HG03025 (cell line): ENCODE data around the gene ZNF682.
"Not testable (repeated sequence)": the region's sequence is repeated elsewhere in the genome, so short reads cannot be mapped to it uniquely, and the experiment has no call there.

ENCODE experiments used
- ATAC-seq: cut with Tn5 transposase; IDR thresholded peaks from one replicate; pipeline ENCODE4 v1.9.1; 2021; ENCODE audit warnings: mild to moderate bottlenecking, moderate library complexity; ENCODE audit not compliant: unreplicated experiment, low FRiP score

ZNF682 gene

DNA sequence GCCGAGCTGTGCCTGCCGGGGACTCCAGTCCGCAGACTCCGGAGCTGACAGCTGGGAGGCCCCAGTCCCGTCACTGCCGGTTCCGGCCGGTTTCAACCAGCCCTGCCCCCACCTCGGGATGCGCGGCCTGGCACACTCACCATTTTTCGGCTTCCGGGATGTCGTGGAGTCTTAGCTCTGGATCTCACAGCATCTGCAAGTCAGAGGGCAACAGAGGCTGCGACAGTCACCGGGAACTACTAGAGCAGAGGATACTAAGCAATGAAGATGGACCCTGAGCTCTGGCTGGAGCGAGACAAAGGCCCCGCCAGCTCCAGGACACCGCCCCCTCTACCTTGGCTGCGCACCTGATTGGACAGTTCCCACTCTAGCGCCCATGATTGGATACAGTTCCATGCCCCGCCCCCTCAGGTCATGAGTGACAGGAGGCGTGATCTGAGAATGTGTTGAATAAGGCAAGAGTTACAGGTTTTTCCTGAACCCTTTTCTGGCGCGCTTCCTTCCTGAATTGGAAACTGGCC lies at the start of gene ZNF682:
Gene ZNF682, minus strand, starts transcription at position 303 of the 521 bp plus-strand sequence. Its CDS starts 160 bp downstream, at position 143.
- peak; percentile 82 for ATAC-seq

DNA sequence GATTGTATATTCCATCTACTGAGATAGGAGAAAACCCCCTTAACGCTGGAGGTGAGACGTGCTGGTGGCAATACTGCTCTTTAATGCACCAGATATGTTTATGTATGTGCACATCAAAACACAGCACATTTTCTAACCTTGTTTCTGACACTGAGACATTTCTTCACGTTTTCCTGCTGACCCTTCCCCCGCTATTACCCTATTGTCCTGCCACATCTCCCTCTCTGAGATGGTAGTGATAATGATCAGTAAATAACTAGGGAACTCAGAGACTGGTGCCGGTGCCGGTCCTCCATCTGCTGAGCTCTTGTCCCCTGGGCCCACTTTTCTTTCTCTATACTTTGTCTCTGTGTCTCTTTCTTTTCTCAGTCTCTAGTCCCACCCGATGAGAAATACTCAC lies 43.6 kb upstream of the ZNF682 start:
- not testable (repeated sequence) for ATAC-seq

- ATAC-seq = not testable (repeated sequence)
Observed at GRCh38 chr19:20082232-20082833, 43.0 kb upstream of the ZNF682 start.

DNA sequence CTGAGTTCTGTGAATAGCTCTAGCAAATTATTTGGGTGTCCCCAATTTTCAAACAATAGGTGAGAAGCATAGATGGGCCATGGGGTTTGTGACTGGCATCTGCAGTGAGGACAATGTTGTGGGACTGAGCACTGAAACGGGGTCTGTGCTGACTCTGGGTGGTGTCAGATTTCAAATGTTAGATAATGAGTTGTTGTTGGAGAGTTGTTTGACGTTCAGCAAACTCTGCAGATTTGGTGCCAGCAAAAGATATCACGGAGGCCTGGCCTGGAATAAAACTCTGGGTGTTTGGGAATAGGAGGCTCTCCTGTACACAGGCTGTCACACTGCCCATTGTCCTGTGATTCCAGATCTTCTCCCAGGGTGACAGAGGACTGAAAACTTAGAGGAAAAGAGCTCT lies 41.4 kb upstream of the ZNF682 start:
- ATAC-seq = no peak

GRCh38 chr19:20079476-20079875 lies 40.2 kb upstream of the ZNF682 start:
- ATAC-seq = no peak

- no peak for ATAC-seq
Observed at GRCh38 chr19:20078581-20079031, 39.3 kb upstream of the ZNF682 start.

GRCh38 chr19:20077791-20078463 lies 38.6 kb upstream of the ZNF682 start, which contains the start of gene ZNF90:
TSS of gene ZNF90 (plus strand) at chr19:20078000. CDS start at chr19:20078133, 133 bp downstream.
- ATAC-seq = peak; percentile 66

DNA sequence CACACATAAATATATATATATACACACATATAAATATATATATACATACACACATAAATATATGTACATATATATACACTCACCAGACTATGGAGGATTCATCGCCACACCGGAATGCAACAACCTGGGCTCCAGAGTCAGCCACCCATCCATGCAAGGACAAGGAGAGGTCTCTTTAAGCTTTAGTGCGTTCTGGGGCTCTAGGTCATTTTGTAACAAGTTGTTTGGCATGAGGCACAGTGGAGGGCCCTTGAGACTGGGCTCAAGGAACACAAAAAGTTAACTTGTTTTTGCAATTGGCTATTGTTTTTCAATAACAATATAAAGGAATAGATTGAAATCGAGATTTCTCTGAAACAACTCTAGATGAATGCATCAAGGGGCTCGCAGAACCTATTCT lies 33.6 kb upstream of the ZNF682 start:
- no peak for ATAC-seq

- ATAC-seq = no peak
Observed at GRCh38 chr19:20070691-20071090, 31.4 kb upstream of the ZNF682 start.

GRCh38 chr19:20068559-20068958 lies 29.3 kb upstream of the ZNF682 start:
- ATAC-seq = not testable (repeated sequence)

DNA sequence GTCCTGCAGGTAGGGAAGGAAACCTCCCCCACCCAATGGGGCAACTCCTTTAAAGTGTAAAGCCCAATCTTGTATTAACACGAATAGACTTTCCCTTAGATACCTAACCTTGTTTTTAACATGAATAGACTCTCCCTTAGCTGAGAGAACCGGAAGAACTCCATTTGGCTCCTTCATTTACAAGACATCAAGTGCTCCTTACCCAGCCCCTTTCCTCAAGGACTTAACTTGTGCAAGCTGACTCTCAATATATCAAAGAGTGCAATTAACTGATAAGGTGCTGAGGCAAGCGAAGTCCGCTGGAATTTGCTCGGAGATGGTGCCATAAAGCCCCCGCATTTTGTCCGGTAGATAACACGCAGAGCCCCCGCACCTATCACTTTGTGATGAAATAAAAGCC lies 28.6 kb upstream of the ZNF682 start:
- no peak for ATAC-seq

GRCh38 chr19:20066861-20067260 lies 27.6 kb upstream of the ZNF682 start:
- no peak for ATAC-seq

GRCh38 chr19:20060282-20060681 lies 21.0 kb upstream of the ZNF682 start:
- no peak for ATAC-seq

DNA sequence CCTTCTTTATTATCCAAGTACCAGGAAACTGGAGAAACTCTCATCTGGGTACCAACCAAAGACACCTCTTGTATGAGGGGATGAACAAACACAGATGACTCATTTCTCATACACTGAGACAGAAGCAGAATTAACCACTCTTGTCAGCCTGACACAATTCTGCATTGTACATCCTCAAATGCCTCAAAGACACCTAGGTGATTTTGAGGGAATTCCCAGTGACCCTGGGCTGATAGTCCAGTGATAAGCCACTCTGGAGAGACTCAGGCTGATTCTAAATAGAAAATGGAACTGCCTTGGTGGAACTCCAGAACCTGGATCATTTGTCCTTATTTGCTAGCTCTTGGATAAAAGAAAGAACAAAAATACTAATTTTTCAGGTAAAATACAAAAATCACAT lies 19.4 kb upstream of the ZNF682 start:
- not testable (repeated sequence) for ATAC-seq

DNA sequence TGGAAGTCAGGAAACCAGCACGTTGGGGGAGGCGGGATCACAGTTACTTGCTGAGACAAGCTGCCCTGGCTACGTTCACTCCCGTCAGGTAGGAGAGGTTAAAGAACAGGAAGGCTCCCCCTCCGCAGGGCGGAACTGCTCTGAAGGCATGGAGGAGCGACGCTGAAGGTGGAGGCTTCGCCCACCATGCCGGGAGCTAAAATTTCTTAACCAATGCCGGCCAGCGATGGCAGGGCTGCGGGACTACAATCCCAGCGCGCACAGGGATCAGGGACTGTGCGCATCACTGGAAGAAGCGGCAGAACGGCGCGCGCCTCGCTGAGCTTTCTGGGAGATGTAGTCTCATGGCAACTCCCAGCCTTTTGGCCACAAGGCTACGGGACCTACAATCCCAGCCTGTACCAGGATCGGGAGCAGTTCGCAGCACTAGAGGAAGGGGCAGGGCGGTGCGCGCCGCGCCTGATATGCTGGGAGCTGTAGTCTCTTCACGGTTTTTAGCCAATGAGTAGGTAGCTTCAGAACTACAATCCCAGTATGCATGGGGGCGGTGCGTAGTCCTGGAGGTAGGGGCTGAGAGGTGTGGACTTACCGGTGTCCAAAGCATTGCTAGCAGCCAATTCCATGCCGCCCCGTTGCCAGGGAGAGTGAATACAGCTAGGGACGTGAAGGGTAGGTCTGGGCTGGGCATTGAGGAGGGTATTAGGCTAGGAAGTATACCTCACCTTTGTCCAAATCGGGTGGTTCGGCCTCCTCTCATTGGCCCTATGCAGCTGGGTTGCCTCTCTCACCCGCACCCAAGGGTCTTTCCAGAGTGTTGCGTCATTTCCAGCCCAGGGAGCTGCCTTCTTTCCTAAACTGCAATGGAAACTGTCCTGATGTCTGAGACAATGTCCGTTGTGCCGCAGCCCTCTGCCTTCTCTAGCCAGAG lies 12.8 kb upstream of the ZNF682 start:
- peak; percentile 82 for ATAC-seq

GRCh38 chr19:20045742-20046141 lies 6.4 kb upstream of the ZNF682 start:
- ATAC-seq = not testable (repeated sequence)

GRCh38 chr19:20044663-20045062 lies 5.4 kb upstream of the ZNF682 start:
- ATAC-seq = no peak

DNA sequence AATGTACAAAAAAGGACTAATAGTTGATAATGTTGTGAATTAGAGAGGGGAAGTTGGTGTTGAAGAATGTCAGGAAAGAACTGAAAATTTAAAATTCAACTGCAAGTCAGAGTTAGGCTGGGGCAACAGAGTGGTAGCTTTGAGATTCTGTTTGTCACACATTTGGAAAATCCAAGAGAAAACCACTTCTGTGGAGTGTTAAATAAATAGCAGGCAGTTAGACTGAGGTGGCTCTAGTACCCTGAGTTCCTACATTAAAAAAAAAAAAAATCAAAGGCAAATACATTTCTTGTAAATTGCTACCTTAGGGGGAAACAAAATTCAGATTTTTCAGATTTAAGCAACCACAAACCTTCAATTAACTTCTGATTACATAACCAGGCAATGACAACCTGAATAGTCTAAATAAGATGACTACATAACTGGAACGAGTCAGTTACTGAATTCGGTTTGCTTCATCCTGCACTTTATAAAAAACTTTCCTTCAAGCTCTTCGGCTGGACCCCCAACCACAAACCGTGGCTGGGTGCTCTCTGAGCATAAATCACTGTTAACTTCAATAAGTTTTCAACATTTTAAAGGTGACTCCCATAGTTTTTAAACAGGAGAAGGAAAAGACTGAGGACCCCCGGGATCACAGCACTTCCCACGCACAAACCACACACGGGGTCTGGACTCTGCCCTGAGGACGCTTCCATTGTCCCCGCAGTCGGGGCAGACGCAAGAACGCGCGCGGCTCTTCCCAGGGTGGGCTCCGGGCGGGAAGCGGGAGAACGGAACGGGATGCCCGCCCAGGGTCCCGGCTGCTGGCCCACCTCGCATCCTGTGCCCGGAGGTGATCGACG lies 725 bp downstream of the ZNF682 start:
- no peak for ATAC-seq

GRCh38 chr19:20035935-20036334 lies 3.4 kb downstream of the ZNF682 start:
- no peak for ATAC-seq

DNA sequence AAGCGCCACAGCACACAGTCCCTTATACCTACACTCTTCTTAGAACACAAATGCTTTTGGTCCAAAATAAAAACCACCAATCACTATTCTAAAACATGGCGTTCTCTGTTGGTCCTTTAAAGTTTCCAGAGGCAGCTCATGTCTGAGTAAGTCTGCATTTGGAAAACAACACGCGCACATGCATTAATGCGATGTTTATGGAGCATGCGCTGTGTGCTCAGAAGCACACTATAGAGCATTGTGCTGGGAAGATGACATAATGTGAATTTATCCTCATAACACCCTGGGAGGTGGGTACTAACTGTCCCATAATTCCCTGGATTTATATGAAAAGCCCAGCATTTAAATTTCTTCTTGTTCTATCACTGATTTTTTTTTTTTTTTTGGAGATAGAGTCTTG lies 10.7 kb downstream of the ZNF682 start:
- no peak for ATAC-seq
